Calu3 (cell line): Measurements from ENCODE around the gene ATP8A2. TPM values are rescaled to one million over a fixed set of nuclear protein-coding genes. Genes with fewer than 3 reads are reported as not detected.
A peak's percentile ranks its signal among the peaks of the same experiment; 100 is the strongest.

Experiments used
- BruUV-seq: library from RNA; stranded (reverse); fragments of 400-500 nt; replicated peaks from 2 replicates; lab custom pipeline; 2021; lab: Mats Ljungman, UMichigan
- CTCF ChIA-PET: fragments of 300-600 bp; sonication (Branson Sonifier 250); formaldehyde crosslinking; loops from one replicate; lab custom pipeline; 2022; ENCODE audit warnings: antibody characterized with exemption; lab: Charles Lee
- DNase-seq: peaks from one replicate; pipeline ENCODE4 v3.0.0; 2022
- H3K27ac Mint-ChIP-seq: one replicate; pipeline ENCODE4 v1.8.0; 2022; ENCODE audit warnings: mixed read lengths; ENCODE audit not compliant: unreplicated experiment
- H3K27me3 Mint-ChIP-seq: one replicate; pipeline ENCODE4 v1.8.0; 2022; ENCODE audit warnings: mixed read lengths; ENCODE audit not compliant: unreplicated experiment
- H3K36me3 Mint-ChIP-seq: one replicate; pipeline ENCODE4 v1.8.0; 2022; ENCODE audit warnings: mild to moderate bottlenecking, moderate library complexity, mixed read lengths; ENCODE audit not compliant: insufficient read depth, unreplicated experiment
- H3K4me1 Mint-ChIP-seq: one replicate; pipeline ENCODE4 v1.8.0; 2022; ENCODE audit warnings: mild to moderate bottlenecking, low read depth, mixed read lengths; ENCODE audit not compliant: unreplicated experiment
- H3K4me3 Mint-ChIP-seq: one replicate; pipeline ENCODE4 v1.8.0; 2022; ENCODE audit warnings: mild to moderate bottlenecking, low read depth, moderate library complexity, mixed read lengths; ENCODE audit not compliant: unreplicated experiment
- H3K9me3 Mint-ChIP-seq: one replicate; pipeline ENCODE4 v1.8.0; 2022; ENCODE audit warnings: low read depth, mixed read lengths; ENCODE audit not compliant: unreplicated experiment
- CTCF ChIP-seq: fragments of 200-600 bp; IDR thresholded peaks from one replicate; pipeline ENCODE4 v1.8.0; 2022; ENCODE audit warnings: antibody characterized with exemption; ENCODE audit not compliant: unreplicated experiment
- intact Hi-C: fragments of 100-400 bp; cut with micrococcal nuclease; formaldehyde crosslinking; loops from one replicate; pipeline ENCODE4 v1.10.0; 2022; ENCODE audit not compliant: unreplicated experiment
- total RNA-seq: library from RNA; stranded (reverse); gene quantifications from 2 replicates; pipeline ENCODE4 v1.2.3, GENCODE V29; 2022

The ATP8A2 gene
- total RNA-seq, 1 experiment from 2014 or later: 0.05 TPM

GRCh38 chr13:26021956-26022355, 650.2 kb downstream of the ATP8A2 start:
- Mint-ChIP-seq H3K9me3 (no peaks in the 10 kb centered on the region), H3K4me1 (peaks cover 70% of the 10 kb centered on the region), H3K27ac (peak overlapping the region; percentile 66), H3K4me3 (no peak overlapping the region), H3K27me3 (no peaks in the 10 kb centered on the region), H3K36me3 (no peaks in the 10 kb centered on the region)
- intact Hi-C loops: loop anchor here (5.0 kb wide), 1 partner anchor 40 kb away; no protein-coding TSS in a partner anchor
- BruUV-seq: no TSS peak
- no peak for TF ChIP-seq CTCF
- CTCF ChIA-PET: interaction anchor here (0.8 kb wide), 1 partner anchor 192 kb away, joined by 3 read pairs; no protein-coding TSS in a partner anchor
- no peak for DNase-seq

- BruUV-seq: no TSS peak
- peaks cover 68% of the 10 kb centered on the region for H3K4me1 Mint-ChIP-seq
- peak overlapping the region; percentile 66 for H3K27ac Mint-ChIP-seq
- no peak overlapping the region for H3K4me3 Mint-ChIP-seq
- intact Hi-C loops: loop anchor here (5.0 kb wide), 1 partner anchor 40 kb away; no protein-coding TSS in a partner anchor
- no peaks in the 10 kb centered on the region for H3K27me3 Mint-ChIP-seq
- TF ChIP-seq CTCF: no peak
- CTCF ChIA-PET: interaction anchor here (0.8 to 0.9 kb wide), 2 partner anchors 27 to 193 kb away, joined by 3 to 4 read pairs; no protein-coding TSS in a partner anchor
- no peaks in the 10 kb centered on the region for H3K36me3 Mint-ChIP-seq
- DNase-seq: peak; percentile 83
- H3K9me3 Mint-ChIP-seq: no peaks in the 10 kb centered on the region
These were observed 650.9 kb downstream of the ATP8A2 start for GRCh38 chr13:26022538-26023292.

- Mint-ChIP-seq H3K27ac (peak overlapping the region; percentile 56), H3K36me3 (no peaks in the 10 kb centered on the region), H3K27me3 (no peaks in the 10 kb centered on the region), H3K9me3 (no peaks in the 10 kb centered on the region), H3K4me3 (peak overlapping the region; percentile 4), H3K4me1 (peaks cover 56% of the 10 kb centered on the region)
- CTCF ChIA-PET: interaction anchor here (1.0 kb wide), 1 partner anchor 36 kb away, joined by 3 read pairs; no protein-coding TSS in a partner anchor
- no peak for DNase-seq
- no peak for TF ChIP-seq CTCF
- intact Hi-C loops: loop anchor here (5.0 kb wide), 1 partner anchor 42 kb away; no protein-coding TSS in a partner anchor
- BruUV-seq: no TSS peak
These were observed 652.8 kb downstream of the ATP8A2 start for GRCh38 chr13:26024558-26024957.

- no peak for DNase-seq
- intact Hi-C loops: no loop called here
- no peak overlapping the region for H3K27ac Mint-ChIP-seq
- no peaks in the 10 kb centered on the region for H3K9me3 Mint-ChIP-seq
- H3K4me3 Mint-ChIP-seq: no peak overlapping the region
- H3K27me3 Mint-ChIP-seq: no peaks in the 10 kb centered on the region
- CTCF ChIA-PET: interaction anchor here (1.0 kb wide), 1 partner anchor 37 kb away, joined by 3 read pairs; no protein-coding TSS in a partner anchor
- BruUV-seq: no TSS peak
- H3K4me1 Mint-ChIP-seq: peaks cover 49% of the 10 kb centered on the region
- no peak for TF ChIP-seq CTCF
- no peaks in the 10 kb centered on the region for H3K36me3 Mint-ChIP-seq
These were observed 653.4 kb downstream of the ATP8A2 start for GRCh38 chr13:26025196-26025595.
